ENCODE results near the gene ARHGAP18.
A peak's percentile ranks its signal among the peaks of the same experiment; 100 is the strongest.

Gene ARHGAP18

DNA sequence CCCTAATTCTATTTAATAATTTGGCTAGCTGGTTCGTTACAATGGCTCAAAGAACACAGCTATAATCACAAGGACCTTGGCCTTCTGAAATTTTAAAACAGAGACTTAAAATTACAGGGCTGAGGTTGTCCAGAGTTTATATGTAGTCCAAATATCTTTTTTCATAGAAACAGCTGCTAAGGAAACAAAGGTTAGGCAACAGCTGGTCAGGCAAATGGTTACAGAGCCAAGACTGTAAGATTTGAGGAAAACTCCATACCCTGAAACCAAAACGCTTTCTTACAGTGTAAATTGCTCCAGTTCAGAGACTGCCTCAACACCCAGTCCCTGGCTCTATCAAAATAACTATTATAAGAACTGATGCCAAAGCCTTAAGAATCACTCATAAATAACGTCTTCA is 9.7 kb upstream of the ARHGAP18 start:
- no peak for DNase-seq

DNA sequence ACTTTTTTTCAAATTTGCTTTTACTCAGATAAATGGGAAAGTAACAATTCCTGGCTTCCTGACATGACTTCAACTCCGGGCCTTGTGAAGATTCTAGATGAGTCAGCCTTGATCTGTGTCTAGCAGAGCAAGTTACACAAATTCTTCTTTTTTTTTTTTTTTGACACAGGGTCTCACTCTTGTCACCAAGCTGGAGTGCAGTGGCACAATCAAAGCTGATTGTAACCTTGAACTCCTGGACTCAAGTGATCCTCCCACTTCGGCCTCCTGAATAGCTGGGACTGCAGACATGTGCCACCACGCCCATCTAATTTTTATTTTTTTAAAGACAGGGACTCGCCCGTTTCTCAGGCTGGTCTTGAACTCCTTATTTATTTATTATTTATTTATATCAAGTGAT is 7.3 kb upstream of the ARHGAP18 start:
- no peak for DNase-seq

DNA sequence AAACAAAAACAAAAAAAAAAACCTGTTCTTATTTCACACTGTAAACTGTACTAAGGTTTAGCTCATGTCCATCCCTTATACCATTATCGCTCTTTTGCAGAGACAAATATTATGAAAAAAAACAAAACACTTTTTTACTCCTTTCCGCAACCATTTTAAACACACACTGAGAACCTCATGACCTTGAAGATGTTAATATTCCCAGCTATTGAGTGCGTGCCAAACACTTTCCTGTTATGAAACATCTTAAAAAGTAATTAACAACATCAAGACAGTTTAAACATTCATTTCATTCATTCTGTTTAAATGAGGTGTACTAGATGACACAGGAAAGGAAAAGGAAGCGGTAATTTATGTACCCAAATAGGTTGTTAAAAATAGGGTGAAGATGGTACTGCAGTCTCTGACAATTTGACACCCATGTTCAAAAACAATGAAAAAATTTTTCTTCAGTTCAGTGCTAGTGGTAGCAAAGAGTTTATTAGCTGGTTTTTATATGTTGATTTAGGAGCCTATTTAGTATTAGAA is 3.9 kb upstream of the ARHGAP18 start:
- DNase-seq = no peak

DNA sequence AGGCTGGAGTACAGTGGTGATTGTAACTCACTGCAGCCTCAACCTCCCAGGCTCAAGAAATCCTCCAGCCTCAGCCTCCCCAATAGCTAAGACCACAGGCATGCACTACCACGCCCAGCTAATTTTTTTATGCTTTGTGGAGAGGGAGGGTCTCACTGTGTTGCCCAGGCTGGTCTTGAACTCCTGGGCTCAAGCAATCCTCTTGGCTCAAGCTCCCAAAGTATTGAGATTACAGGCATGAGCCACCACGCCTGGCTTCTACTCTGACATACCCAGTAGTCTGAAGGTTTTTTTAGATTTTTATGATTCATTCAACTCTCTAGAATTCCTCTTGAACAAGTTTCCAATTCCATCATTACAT is 1.3 kb upstream of the ARHGAP18 start:
- DNase-seq = no peak

DNA sequence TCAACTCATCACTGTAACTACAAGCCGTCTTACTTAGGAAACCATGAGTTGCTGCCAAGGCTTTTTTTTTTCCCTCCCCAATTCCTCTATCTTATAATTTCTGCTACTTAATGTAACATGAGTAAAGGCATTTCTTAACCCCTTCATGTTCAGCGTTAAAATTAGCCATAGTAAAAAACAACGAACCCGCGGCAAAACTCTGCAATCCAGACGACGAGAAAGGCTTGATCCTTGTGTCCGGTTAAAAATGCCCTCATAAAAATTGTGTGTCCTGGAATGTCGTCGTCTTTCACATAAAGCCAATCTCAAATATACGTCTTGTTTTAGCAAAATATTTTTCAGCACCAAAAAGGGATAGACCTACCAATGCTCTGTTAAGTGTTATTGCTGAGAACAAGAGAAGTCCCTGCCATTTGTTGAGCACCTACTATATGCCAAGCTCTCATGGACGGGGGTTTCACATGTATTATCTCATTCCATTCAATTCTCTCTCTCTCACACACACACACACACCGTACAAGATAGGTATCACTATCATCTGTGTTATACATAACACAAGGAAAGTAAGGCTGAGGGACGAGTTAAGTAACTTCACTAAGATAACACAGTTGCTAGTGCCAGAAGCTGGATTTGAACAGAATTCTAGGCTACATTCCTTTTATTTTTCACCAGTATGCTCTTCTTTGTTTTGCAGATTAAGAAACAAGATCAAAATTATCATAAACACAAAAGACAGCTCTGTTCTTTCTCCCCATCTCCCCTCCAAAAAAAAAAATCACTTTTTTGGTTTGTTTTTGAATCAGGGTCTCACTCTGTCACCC is 683 bp upstream of the ARHGAP18 start:
- DNase-seq = peak; percentile 18

DNA sequence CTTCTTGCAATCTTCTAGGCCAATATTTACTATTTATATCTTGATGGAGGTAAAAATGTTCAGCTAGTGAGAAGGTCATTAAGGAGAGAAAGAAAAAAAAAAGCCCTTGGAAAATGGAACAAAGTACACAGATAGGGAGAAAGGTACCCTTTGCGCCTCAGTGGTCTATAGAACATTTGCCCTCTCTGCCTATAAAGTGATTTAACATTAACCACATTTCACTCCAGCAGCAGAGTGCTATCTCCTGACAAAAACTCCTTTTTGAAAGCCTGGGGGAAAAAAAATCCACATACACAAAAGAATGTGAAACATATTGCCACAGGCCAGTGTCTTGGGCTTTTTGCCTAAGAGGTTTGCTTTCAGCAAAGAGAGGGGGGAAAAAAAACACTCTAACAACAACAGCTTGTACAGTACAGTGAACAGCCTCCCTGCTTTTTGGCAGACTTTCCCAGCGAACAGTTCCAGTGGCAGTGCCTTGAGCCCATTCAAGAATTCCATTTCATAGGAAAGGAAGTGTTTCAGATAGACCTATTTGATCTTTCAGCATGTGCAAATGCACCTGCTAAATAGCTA is 695 bp downstream of the ARHGAP18 start:
- DNase-seq = peak; percentile 43

DNA sequence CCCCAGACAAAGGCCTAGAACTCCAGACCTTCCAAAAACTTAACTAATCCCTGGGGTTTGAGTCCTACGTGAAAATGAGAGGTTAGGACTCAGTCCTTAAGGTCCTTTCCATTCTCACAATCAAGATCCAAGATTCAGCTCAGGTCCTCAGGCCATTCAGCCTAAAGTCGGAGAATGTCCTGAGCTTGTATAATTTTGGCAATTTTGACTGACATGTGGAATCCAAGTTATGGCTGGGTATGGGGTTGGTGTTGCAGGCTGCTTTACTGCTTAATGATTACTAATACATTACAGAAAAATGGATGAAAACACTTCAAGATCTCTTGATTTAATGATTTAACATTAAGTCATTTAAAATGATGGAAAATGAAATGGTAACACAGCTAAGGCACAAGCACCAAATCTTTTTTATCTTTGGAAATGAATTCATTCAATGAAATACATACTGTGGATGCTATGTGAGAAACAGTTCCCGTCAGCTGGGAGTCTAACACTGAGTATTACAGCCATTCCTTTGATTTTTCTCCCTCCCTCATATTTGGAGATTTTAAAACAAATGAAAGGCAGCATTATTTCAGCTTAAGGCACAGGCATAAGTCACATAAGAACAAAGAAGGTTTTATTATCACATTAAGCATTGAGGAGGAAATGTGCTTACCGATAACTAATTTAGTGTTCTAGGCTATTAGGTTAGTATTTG is 1.3 kb downstream of the ARHGAP18 start:
- no peak for DNase-seq

DNA sequence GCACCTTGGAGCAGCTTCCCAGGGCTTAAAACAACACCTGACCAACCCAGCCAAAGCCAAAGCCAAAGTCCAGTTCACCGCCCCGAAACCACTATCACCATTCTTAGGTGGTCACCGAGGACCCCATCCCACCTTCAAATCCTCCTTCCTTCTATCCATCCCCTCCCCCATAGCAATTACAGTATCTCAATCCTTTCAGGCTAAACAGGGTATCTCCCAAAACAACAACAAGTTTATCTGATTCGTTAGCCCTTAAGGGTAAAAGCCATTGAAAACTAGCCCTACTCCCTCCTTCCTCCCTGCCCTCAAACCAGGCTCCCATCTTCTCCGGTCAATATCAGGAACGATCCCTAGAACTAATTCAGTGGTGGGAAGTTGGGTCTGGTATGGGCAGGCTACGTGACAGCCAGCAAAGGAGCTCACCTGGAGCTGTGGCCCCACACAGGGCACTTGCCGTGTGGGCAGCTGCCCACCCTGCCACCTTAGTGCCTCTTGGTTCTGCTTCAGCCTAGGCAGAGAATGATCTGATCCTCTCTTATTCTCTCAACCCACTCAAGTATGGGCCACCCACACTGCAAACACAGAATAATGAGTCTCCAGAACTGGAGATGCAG is 2.0 kb downstream of the ARHGAP18 start:
- DNase-seq = no peak

DNA sequence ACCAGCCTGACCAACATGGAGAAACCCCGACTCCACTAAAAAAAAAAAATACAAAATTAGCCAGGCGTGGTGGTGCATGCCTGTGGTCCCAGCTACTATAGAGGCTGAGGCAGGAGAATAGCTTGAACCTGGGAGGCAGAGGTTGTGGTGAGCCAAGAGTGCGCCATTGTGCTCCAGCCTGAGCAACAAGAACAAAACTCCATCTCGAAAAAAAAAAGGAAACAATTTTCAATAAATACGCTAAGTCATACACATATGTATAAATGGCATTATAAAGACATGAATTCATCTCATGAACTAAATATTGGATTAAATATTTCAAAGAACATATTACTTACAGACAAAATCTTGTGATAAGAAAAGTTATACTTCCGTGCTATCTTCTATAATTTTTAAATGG is 2.9 kb downstream of the ARHGAP18 start:
- no peak for DNase-seq

DNA sequence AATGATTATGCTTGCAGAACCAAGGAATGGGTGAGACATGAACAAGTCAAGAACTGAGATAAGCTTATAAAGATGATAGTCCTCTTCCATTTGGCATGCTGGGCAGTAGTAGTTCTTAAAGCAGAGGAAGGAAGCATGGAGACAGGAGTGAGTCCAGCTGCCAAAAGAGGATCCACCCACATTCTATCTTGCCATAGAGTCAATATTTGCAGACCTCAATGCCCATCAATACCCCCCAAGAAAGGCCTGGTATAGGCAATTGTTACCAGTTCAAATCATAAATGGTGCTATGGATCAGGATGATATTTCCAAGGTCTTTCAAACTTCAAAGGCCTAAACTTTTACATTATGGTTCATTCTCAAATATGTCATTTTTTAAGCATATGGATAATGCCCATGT is 4.8 kb downstream of the ARHGAP18 start:
- no peak for DNase-seq

DNA sequence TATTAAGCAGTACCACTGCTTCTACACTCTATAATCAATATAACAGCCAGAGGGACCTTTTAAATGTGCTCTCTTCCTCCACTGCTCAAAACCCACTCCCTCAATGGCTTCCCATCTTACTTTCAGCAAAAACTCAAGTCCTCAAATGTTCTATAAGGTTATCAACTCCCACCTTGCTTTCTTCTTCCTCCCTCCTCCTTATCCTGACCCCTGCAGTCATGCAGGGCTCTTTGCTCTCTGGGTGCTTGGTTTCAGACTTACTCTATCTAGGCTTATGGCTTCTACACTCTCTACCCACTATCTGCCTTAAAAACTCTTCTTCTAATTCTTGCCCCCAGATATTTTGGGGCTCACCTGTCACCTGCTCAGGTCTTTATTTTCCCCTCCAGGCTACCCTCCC is 5.3 kb downstream of the ARHGAP18 start:
- DNase-seq = no peak

DNA sequence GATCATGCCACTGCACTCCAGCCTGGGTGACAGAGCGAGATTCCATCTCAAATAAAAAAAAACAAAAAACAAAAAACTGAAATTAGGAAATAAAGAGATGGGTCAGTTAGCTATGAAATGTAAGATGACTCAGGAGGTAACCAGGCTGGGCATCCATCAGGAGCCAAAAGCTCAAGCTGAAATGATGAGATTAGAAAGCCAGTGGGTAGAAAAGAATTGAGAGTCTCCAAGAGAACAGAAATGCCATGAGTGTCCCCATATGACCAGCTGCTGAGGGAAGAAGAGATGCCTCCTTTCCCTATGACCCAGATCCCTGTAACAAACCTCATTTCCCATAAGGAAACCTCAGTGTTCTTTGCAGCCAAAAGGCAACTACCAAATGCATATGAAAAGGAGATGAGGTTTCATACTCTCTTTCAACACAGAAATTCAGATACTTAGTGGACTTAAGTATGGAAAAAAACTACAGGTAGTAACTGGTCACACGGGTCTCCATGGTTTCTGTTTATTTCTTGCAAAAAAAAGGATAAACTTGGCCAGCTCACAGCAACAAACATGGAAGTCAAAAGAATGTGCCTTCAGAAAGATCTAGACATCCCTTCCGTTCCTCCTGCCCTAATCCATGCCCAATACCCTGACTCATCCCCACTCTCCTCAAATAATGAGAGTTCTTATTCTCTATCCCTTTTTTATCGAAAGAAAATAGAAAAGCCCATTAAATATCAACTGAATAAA is 8.1 kb downstream of the ARHGAP18 start:
- DNase-seq = no peak

DNA sequence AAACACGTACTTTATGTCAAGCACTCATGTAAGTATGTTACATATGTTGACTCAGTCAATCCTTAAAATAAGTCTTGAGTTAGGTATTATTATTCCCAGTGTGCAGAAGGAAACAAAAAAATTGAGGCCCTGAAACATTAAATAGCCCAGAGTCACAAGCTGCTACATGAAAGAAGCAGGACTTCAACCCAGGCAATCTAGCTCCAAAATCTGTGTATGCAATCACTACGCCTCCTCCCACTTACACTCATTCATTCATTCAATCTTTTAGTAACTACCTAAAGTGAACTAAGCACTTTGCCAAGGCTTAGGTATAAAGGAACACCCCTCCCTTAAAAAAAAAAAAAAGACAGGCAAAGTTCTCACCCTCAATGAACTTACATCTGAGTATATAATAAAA is 9.3 kb downstream of the ARHGAP18 start:
- no peak for DNase-seq

DNA sequence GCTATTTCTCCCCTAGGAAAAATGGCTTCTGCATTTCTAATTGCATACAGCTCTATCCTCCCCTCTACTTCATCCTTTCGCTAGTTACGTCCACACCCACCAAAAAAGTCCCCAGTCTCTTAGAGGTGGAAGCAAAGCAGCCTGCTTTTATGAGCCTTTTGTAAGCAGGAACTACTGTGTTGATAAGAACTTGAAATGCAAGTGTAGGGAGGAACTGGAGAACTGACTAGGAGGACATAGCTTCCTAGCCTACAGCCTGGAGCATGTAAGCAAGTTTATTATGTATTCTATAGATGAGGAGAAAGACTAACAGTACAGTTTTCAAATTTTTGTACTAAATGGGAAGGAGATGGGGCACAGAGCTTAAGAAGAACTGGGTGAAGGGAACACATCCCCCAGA is 10.3 kb downstream of the ARHGAP18 start:
- no peak for DNase-seq

DNA sequence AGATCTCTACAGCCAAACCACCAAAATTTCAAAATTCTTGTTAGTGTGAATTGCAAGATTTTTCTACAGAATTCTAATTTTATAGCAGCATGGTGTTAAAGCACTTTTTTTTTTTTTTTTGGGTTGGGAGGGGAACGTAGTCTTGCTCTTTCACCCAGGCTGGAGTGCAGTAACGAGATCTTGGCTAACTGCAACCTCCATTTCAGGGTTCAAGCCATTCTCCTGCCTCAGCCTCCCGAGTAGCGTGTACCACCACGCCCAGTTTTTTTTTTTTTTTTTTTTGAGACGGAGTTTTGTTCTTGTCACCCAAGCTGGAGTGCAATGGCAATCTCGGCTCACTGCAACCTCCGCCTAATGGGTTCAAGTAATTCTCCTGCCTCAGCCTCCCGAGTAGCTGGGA is 11.5 kb downstream of the ARHGAP18 start:
- DNase-seq = no peak

DNA sequence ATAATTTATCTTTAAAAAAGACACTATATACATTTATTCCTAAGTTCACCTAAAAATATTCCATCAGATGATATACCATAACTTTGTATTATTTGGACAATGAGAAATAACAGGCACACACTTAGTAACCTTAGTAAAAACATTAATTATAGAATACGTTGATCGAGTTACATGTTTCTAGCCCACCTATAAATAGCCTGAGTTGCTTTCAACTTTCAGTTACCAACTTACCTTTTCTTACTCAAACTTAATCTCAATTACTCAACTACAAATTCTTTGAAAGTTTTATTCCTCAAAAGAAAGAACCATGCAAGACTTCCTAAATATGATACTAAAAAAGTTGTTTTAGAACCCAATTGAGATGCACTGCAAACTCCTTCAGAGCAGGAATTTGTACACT is 12.2 kb downstream of the ARHGAP18 start:
- no peak for DNase-seq

DNA sequence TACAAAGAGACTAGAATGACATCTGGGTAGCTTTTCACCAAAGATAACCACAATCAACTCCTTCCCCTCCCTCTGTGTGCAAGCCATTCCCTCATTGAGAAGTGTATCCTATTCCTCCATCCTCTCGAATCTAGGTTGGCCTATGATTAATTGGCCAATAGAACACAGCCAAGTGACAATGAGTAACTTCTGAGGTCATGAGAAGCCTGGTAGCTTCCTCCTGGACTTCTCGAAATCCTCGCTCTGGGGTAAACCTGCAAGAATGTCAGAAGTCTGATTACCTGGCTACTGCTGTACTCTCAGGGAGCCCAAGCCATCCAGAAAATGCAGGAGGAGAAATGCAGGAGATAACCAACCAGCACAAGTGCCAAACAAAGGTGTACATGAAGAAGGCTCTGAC is 13.1 kb downstream of the ARHGAP18 start:
- DNase-seq = no peak

DNA sequence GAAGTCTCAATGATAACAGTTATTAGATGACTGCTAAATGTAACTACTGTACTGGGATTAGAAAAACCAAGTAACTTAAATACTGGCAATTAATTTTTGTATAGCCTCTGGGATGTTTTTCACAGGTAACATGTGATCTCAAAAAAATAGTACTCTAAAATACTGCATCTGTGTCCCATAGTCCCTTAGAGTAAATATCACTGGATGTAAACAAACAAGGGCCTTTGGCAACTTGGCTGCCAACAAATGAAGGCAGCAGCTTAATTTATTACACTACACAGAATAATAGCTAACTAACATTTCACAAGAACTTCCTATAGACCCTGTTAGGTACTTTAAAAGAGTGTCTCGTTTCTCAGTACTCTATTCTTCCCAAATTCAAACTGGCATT is 14.0 kb downstream of the ARHGAP18 start:
- DNase-seq = no peak

DNA sequence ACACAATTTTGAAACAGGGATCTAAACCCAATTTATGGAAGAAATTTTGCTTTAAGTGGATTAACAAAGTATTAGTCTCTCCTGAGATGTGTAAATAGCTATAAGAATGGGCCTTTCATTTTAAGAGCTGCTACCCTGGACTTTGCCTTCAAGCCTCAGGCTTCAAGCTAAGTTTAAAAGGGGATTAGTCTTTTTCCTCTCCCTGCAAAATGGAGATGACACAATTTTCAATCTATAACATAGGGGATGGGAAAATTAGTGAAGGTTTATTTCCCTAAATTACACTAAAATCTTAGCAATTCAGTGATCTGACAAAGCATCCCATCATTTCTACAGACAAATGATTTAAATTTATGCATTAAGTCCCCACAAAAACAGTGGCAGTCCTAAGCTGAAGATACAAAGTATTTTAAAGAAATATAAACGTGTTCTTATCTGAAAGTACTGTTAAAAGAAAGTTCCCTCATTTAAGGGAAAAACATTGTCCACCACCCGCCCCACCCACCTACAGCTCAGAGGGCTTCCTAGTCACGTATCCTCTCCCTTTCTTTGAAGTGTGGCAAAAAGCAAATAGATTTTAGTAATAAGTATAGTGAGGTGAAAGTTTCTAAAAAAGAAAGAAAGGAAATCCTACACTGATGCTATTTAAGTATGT is 14.5 kb downstream of the ARHGAP18 start:
- DNase-seq = no peak

DNA sequence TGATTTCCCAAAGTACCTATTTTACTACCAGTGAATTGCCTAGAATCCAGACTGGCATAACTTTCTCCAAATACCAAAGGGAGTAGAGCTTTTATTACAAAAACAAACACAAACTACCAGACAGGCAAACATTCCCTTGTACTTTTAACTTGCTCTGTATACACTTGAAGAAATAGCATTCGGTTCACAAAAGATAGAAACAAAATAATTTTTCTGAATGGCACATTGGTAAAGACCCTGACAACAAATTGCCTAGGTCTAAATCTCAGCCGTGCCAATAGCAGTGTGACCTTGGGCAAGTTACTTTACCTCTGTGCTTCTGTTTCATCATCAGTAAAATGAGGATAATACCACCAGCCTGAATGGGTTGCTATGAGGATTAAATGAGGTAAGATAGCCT is 15.9 kb downstream of the ARHGAP18 start:
- no peak for DNase-seq

DNA sequence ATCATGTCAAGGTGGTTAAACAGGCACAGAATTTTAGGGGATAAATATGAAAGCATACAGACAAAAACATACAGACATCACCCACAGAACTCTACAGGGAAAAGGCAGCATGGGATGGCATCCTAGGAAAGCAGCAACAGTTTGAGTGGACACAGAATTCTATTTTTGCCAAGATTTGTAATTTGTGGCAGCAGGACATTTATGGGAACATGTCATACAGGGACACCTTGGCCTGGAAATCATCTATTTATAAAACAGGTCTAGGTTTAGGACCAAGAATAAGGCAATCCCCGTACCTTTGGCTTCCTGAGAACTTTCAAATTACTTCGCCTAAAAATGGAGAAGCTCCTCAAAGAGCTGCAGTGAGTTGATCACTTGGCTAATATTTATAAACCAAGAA is 17.5 kb downstream of the ARHGAP18 start:
- DNase-seq = no peak

DNA sequence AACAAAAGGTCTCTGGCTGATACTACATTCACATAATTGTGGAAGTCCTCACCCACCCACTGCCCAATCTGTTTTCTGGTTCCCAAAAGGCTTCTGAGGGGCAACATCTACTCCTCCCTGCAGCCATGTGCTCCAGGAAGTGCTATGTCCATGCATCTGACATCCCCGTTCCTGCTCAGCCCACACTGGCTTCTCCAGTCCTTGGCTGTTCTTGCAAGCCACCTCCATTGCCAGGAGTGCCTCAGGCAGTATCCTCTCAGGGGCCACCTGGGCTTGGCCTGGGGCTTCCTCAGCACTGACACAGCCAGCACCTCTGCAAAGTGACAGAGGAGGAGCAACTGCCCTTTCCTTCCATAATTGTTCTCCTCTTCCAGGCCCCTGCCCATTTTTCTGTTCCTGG is 18.3 kb downstream of the ARHGAP18 start:
- DNase-seq = no peak

Measured in DMS53 (cell line).